Measurements from ENCODE around the gene PLEKHG1.

PLEKHG1 gene

DNA sequence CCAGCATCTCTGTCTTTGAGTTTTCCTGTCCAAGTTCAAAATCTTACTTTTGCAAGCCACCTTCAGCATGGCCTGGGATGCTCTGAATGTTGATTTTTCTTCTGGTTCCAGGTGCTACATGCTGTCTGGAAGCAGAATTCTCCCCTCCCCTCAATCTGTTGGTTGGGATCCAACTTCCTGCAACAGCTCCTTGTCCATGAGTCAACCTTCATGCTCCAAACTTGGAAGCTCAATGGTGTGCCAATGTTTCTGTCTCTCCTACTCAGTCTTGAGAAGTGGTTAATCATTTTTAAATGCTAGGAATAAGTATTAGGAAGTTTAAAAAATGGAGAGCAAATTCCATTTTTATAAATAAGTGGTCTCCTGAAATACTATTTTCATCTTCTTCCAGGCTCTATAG lies 33.2 kb upstream of the PLEKHG1 start:
- no peak overlapping the region for H3K4me3 ChIP-seq (ENCODE audit: low read depth, low read length)
- in situ Hi-C loops (cut with HindIII; ENCODE audit: low sequenced_read_pairs), result no loop called here
- TF ChIP-seq, protein P1, sequence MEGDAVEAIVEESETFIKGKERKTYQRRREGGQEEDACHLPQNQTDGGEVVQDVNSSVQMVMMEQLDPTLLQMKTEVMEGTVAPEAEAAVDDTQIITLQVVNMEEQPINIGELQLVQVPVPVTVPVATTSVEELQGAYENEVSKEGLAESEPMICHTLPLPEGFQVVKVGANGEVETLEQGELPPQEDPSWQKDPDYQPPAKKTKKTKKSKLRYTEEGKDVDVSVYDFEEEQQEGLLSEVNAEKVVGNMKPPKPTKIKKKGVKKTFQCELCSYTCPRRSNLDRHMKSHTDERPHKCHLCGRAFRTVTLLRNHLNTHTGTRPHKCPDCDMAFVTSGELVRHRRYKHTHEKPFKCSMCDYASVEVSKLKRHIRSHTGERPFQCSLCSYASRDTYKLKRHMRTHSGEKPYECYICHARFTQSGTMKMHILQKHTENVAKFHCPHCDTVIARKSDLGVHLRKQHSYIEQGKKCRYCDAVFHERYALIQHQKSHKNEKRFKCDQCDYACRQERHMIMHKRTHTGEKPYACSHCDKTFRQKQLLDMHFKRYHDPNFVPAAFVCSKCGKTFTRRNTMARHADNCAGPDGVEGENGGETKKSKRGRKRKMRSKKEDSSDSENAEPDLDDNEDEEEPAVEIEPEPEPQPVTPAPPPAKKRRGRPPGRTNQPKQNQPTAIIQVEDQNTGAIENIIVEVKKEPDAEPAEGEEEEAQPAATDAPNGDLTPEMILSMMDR (IDR thresholded peaks at IDR 0.05; ENCODE audit: low read depth, low read length), result no peak
- DNase-seq (ENCODE audit: low read depth, low spot score), result no peak

DNA sequence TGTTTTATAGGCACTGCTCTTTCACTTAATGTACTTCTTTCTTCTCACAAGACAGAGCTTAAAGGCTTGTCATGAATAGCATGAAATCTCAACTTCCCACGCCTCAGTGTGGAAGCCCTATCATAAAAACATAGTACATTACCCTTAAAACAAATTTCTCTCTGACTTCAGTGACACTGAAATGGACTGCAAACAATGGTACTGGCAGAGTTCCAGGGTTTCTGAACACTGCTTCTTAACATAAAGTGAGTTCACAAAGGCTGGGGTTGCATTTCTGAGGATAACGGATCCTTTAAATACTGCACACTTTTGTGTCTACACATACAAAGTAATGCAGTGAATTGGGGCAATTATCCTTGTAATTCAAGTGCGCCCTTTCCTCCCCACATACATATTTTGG lies 32.3 kb upstream of the PLEKHG1 start:
- in situ Hi-C loops (cut with HindIII; ENCODE audit: low sequenced_read_pairs), result no loop called here
- no peak for DNase-seq (ENCODE audit: low read depth, low spot score)
- TF ChIP-seq, protein P1 (IDR thresholded peaks at IDR 0.05; ENCODE audit: low read depth, low read length), result no peak
- no peak overlapping the region for H3K4me3 ChIP-seq (ENCODE audit: low read depth, low read length)

DNA sequence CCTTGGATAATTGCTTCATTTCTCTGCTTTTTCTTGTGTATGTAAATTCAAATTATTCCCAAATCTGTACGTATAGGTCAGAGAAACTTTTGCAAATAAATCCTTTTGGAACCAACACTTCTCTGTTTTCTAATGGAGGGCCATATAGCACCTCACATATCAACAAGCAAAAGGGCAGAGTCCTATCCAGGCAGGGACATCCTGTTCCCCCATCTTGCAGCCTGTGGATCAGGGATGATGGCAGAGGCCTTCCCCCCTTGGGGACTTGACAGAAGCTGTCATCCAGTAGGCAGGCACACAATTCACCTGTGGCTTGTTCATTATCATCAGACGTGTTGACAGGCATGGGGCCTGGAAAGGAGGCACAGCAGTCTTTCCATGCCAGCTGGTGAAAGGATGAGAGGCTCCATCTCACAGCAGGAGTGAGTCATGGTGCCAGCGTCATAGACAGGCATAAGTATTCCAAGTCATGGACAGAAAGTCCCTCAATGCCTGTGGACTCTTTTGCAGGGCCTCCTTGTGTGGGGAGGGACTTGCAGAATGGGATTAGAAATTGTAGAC lies 31.8 kb upstream of the PLEKHG1 start:
- TF ChIP-seq, protein P1 (IDR thresholded peaks at IDR 0.05; ENCODE audit: low read depth, low read length), result no peak
- DNase-seq (ENCODE audit: low read depth, low spot score), result no peak
- H3K4me3 ChIP-seq (ENCODE audit: low read depth, low read length), result no peak overlapping the region
- in situ Hi-C loops (cut with HindIII; ENCODE audit: low sequenced_read_pairs), result no loop called here

DNA sequence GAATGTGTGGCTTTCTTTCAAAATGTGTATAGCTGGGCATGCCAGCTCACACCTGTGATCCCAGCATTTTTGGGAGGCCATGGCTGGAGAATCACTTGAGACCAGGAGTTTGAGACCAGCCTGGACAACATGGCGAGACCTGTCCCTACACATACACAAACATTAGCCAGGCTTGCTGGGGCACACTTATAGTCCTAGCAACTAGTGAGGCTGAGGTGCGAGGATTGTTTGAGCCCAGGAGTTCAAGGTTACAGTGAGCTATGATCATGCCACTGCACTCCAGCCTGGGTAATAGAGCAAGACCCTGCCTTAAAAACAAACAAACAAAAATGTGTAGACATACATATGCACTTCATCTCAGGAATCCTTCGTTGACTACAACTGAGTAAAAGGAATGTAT lies 31.1 kb upstream of the PLEKHG1 start:
- DNase-seq (ENCODE audit: low read depth, low spot score), result no peak
- in situ Hi-C loops (cut with HindIII; ENCODE audit: low sequenced_read_pairs), result no loop called here
- no peak overlapping the region for H3K4me3 ChIP-seq (ENCODE audit: low read depth, low read length)
- TF ChIP-seq, protein P1 (IDR thresholded peaks at IDR 0.05; ENCODE audit: low read depth, low read length), result no peak

DNA sequence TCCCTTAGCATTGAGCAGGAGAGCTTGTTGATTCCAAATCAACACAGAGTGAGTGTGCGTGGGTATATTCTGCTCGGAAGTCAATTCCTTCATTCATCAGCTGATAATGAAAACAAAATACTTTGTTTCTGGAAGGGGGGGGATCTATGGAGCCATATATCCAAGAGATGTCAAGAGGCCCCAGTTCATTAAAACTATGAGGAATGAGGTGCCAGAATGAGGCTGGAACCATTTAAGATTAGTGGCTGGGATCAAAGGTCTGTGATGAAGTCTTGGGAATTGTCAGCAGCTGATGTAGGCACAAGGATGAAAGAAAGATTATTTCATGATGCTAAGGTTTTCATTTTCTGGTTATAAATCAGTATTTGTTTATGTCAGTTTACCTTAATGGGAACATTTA lies 30.5 kb upstream of the PLEKHG1 start:
- in situ Hi-C loops (cut with HindIII; ENCODE audit: low sequenced_read_pairs), result no loop called here
- no peak overlapping the region for H3K4me3 ChIP-seq (ENCODE audit: low read depth, low read length)
- no peak for DNase-seq (ENCODE audit: low read depth, low spot score)
- TF ChIP-seq, protein P1 (IDR thresholded peaks at IDR 0.05; ENCODE audit: low read depth, low read length), result no peak

DNA sequence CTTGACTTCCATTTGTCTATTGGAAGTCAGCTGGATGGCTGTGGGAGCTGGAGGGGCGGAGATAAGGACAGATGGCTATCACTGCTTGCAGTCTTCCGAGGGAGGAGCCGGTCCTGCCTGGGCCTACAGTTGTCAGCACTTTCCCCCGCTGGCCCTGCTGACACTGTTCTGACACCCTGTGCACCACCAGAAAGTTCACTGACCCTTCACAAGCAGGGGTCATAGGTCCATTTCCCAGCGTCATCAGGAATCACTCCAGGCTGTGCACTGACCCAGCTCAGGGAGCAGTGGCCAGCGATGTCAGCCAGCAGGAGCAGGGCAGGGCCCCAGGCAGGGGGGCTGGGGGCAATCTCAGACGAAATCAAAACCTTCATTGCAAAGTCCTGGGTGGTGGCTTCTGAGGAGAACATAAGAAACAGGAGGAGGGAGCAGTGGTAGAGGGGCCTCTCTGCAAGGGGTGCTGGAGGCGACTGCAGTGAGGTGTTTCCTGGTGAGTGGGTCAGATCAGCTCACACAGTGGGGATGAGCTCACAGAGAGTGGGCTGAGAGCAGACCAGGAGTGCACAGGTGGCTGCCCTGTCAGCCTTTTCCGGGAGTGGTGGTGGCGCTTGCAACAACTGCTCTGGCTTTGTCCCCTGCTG lies 26.5 kb upstream of the PLEKHG1 start:
- TF ChIP-seq, protein P1 (IDR thresholded peaks at IDR 0.05; ENCODE audit: low read depth, low read length), result no peak
- DNase-seq (ENCODE audit: low read depth, low spot score), result no peak
- H3K4me3 ChIP-seq (ENCODE audit: low read depth, low read length), result no peak overlapping the region
- in situ Hi-C loops (cut with HindIII; ENCODE audit: low sequenced_read_pairs), result no loop called here

Measured in astrocyte of the spinal cord (primary cell).